Measurements from ENCODE around the gene DBI.

- TF ChIP-seq CTCF (IDR thresholded peaks at IDR 0.05) = no peak
- no peak for TF ChIP-seq POLR2A (IDR thresholded peaks at IDR 0.05)
Measured at GRCh38 chr2:119414894-119415293, 48.1 kb downstream of the DBI start.

All from body of pancreas (tissue), 4 donors.